GM06990 (cell line): ENCODE results near the gene ADAM23.

Experiments
- DNase-seq: peaks from one replicate; pipeline ENCODE4 v3.0.0-alpha.2; 2011; ENCODE audit not compliant: insufficient read length; ENCODE audit errors: extremely low read depth
- H3K27me3 ChIP-seq: replicated peaks from 2 replicates; pipeline ENCODE4 v1.6.0; 2011; ENCODE audit warnings: low read length; ENCODE audit not compliant: control insufficient read depth, insufficient read depth
- H3K36me3 ChIP-seq: 2 replicates; pipeline ENCODE4 v1.5.1; 2011; ENCODE audit warnings: low read length; ENCODE audit not compliant: control insufficient read depth, insufficient read depth
- H3K4me3 ChIP-seq: replicated peaks from 2 replicates; pipeline ENCODE4 v1.5.1; 2011; ENCODE audit warnings: low read depth, mild to moderate bottlenecking, control low read depth, low read length
- CTCF ChIP-seq: IDR thresholded peaks from 2 replicates; pipeline ENCODE4 v1.5.1; 2011; ENCODE audit warnings: low read length, control low read depth, mild to moderate bottlenecking, inconsistent platforms; ENCODE audit not compliant: insufficient read depth, poor library complexity, severe bottlenecking

The ADAM23 gene

GRCh38 chr2:206527153-206527552 lies 83.8 kb downstream of the ADAM23 start:
- no peak for TF ChIP-seq CTCF
- no peak for DNase-seq
- Histone ChIP-seq H3K4me3 (no peak overlapping the region), H3K27me3 (no peaks in the 10 kb centered on the region), H3K36me3 (no peaks in the 10 kb centered on the region)

- DNase-seq = no peak
- Histone ChIP-seq H3K27me3 (no peaks in the 10 kb centered on the region), H3K4me3 (no peak overlapping the region)
Observed at GRCh38 chr2:206530727-206531126, 87.4 kb downstream of the ADAM23 start.

GRCh38 chr2:206531996-206532543 lies 88.7 kb downstream of the ADAM23 start:
- Histone ChIP-seq H3K36me3 (no peaks in the 10 kb centered on the region; the same call in 1 of the 2 replicates), H3K27me3 (no peaks in the 10 kb centered on the region), H3K4me3 (no peak overlapping the region)
- TF ChIP-seq CTCF = no peak
- DNase-seq = no peak

More at GRCh38 chr2:206530727-206531126, 87.4 kb downstream of the ADAM23 start:
- TF ChIP-seq CTCF = no peak
- no peaks in the 10 kb centered on the region for H3K36me3 ChIP-seq

- Histone ChIP-seq H3K27me3 (no peaks in the 10 kb centered on the region), H3K4me3 (no peak overlapping the region), H3K36me3 (peaks cover 1% of the 10 kb centered on the region; the same call in 1 of the 2 replicates)
- TF ChIP-seq CTCF = no peak
- no peak for DNase-seq
Observed at GRCh38 chr2:206533977-206534376, 90.6 kb downstream of the ADAM23 start.

- no peak for TF ChIP-seq CTCF
- Histone ChIP-seq H3K27me3 (no peaks in the 10 kb centered on the region), H3K4me3 (no peak overlapping the region), H3K36me3 (peaks cover 1% of the 10 kb centered on the region; the same call in 1 of the 2 replicates)
- no peak for DNase-seq
Observed at GRCh38 chr2:206535260-206535986, 92.1 kb downstream of the ADAM23 start.
